Mesenchymal stem cell (in vitro differentiated cells and primary cell): ENCODE data around the gene FKRP. TPM values are rescaled to one million over a fixed set of nuclear protein-coding genes. Genes with fewer than 3 reads are reported as not detected.

Experiments used
- DNase-seq: peaks from one replicate; pipeline ENCODE4 v3.0.0-alpha.2; 2013
- H2AFZ ChIP-seq: one replicate; pipeline ENCODE4 v1.6.1; 2013; ENCODE audit warnings: low read depth, mild to moderate bottlenecking, control low read depth, inconsistent platforms, low read length, moderate library complexity
- H2AK5ac ChIP-seq: 2 replicates; pipeline ENCODE4 v1.6.1; 2013; ENCODE audit warnings: low read length, moderate library complexity, mild to moderate bottlenecking, inconsistent platforms; ENCODE audit not compliant: severe bottlenecking
- H2BK120ac ChIP-seq: one replicate; pipeline ENCODE4 v1.6.1; 2013; ENCODE audit warnings: low read depth, mild to moderate bottlenecking, inconsistent platforms, low read length, moderate library complexity
- H2BK12ac ChIP-seq, 2 experiments: one replicate each; pipeline ENCODE4 v1.6.1; 2013; ENCODE audit warnings: inconsistent platforms in 2 of 2, low read length in 2 of 2, mild to moderate bottlenecking in 2 of 2, moderate library complexity in 2 of 2, control low read depth in 1 of 2
- H2BK15ac ChIP-seq: one replicate; pipeline ENCODE4 v1.6.1; 2013; ENCODE audit warnings: mild to moderate bottlenecking, low read depth, inconsistent platforms; ENCODE audit not compliant: poor library complexity, severe bottlenecking
- H2BK5ac ChIP-seq: 2 replicates; pipeline ENCODE4 v1.6.1; 2013; ENCODE audit warnings: low read depth, mild to moderate bottlenecking, low read length, control low read depth, inconsistent platforms; ENCODE audit not compliant: poor library complexity, severe bottlenecking
- H3K14ac ChIP-seq, 2 experiments: one replicate each; pipeline ENCODE4 v1.6.1; 2013; ENCODE audit warnings: inconsistent platforms in 2 of 2, low read length in 2 of 2, control low read depth in 1 of 2, mild to moderate bottlenecking in 1 of 2, moderate library complexity in 1 of 2
- H3K18ac ChIP-seq, 2 experiments: one replicate each; pipeline ENCODE4 v1.6.1; 2013; ENCODE audit warnings: inconsistent platforms in 2 of 2, low read length in 2 of 2, control low read depth in 1 of 2, low read depth in 1 of 2, mild to moderate bottlenecking in 1 of 2
- H3K23ac ChIP-seq, 2 experiments: one replicate each; pipeline ENCODE4 v1.6.1; 2013; ENCODE audit warnings: inconsistent platforms in 2 of 2, low read length in 2 of 2, mild to moderate bottlenecking in 2 of 2, moderate library complexity in 2 of 2, control low read depth in 1 of 2
- H3K27ac ChIP-seq: 2 replicates; pipeline ENCODE4 v1.5.1; 2013; ENCODE audit warnings: mild to moderate bottlenecking, moderate library complexity, low read length, control low read depth, inconsistent platforms; ENCODE audit not compliant: poor library complexity, severe bottlenecking
- H3K27me3 ChIP-seq, 2 experiments: 2 replicates each; pipeline versions ENCODE4 v1.6.1 to v1.7.0; 2013; ENCODE audit warnings: low read length in 2 of 2, mild to moderate bottlenecking in 2 of 2, moderate library complexity in 2 of 2, control low read depth in 1 of 2, inconsistent platforms in 1 of 2; ENCODE audit not compliant: control insufficient read depth in 1 of 2, insufficient read depth in 1 of 2
- H3K36me3 ChIP-seq, 2 experiments: 2 replicates each; pipeline versions ENCODE4 v1.6.1 to v1.7.0; 2013; ENCODE audit warnings: low read length in 2 of 2, control low read depth in 1 of 2, inconsistent platforms in 1 of 2, low read depth in 1 of 2, mild to moderate bottlenecking in 1 of 2; ENCODE audit not compliant: insufficient read depth in 2 of 2, control insufficient read depth in 1 of 2
- H3K4ac ChIP-seq, 2 experiments: one replicate each; pipeline ENCODE4 v1.6.1; 2013; ENCODE audit warnings: inconsistent platforms in 2 of 2, low read length in 2 of 2, mild to moderate bottlenecking in 2 of 2, moderate library complexity in 2 of 2, control low read depth in 1 of 2, low read depth in 1 of 2
- H3K4me1 ChIP-seq: 2 replicates; pipeline ENCODE4 v1.6.1; 2013; ENCODE audit warnings: low read depth, low read length, control low read depth; ENCODE audit not compliant: control insufficient read depth, insufficient read depth
- H3K4me2 ChIP-seq: 2 replicates; pipeline ENCODE4 v1.6.1; 2013; ENCODE audit warnings: low read length, mild to moderate bottlenecking, inconsistent platforms; ENCODE audit not compliant: poor library complexity, severe bottlenecking
- H3K4me3 ChIP-seq, 2 experiments: 2 replicates each; pipeline versions ENCODE4 v1.5.1 to v1.7.0; 2013; ENCODE audit warnings: low read length in 2 of 2, mild to moderate bottlenecking in 2 of 2, control low read depth in 1 of 2, low read depth in 1 of 2; ENCODE audit not compliant: insufficient read depth in 1 of 2
- H3K79me1 ChIP-seq: replicated peaks from 2 replicates; pipeline ENCODE4 v1.6.1; 2013; ENCODE audit warnings: mild to moderate bottlenecking, control low read depth, low read length, inconsistent platforms; ENCODE audit not compliant: poor library complexity, severe bottlenecking
- H3K9ac ChIP-seq: 2 replicates; pipeline ENCODE4 v1.7.0; 2013; ENCODE audit warnings: mild to moderate bottlenecking, low read length, moderate library complexity
- H3K9me3 ChIP-seq: 2 replicates; pipeline ENCODE4 v1.7.0; 2013; ENCODE audit warnings: mild to moderate bottlenecking, low read length; ENCODE audit not compliant: control insufficient read depth
- H4K8ac ChIP-seq: one replicate; pipeline ENCODE4 v1.6.1; 2013; ENCODE audit warnings: inconsistent platforms, mild to moderate bottlenecking, low read length, moderate library complexity
- H4K91ac ChIP-seq: one replicate; pipeline ENCODE4 v1.6.1; 2013; ENCODE audit warnings: mild to moderate bottlenecking, low read length, inconsistent platforms
- WGBS: methylation state at CpG from one replicate; pipeline ENCODE4 v1.1.7; 2013; ENCODE audit warnings: mixed read lengths; 5-methylcytosine and 5-hydroxymethylcytosine counted together
- polyA plus RNA-seq, 2 experiments: library from polyadenylated mRNA; stranded (reverse); fragments of 200-250 nt; gene quantifications; one replicate each; pipeline ENCODE4 v1.2.3, GENCODE V29; 2013

The FKRP gene, protein sequence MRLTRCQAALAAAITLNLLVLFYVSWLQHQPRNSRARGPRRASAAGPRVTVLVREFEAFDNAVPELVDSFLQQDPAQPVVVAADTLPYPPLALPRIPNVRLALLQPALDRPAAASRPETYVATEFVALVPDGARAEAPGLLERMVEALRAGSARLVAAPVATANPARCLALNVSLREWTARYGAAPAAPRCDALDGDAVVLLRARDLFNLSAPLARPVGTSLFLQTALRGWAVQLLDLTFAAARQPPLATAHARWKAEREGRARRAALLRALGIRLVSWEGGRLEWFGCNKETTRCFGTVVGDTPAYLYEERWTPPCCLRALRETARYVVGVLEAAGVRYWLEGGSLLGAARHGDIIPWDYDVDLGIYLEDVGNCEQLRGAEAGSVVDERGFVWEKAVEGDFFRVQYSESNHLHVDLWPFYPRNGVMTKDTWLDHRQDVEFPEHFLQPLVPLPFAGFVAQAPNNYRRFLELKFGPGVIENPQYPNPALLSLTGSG
- polyA plus RNA-seq (2013, experiment 1 of 2) = 24.9 TPM
- polyA plus RNA-seq (2013, experiment 2 of 2) = 24.4 TPM

DNA sequence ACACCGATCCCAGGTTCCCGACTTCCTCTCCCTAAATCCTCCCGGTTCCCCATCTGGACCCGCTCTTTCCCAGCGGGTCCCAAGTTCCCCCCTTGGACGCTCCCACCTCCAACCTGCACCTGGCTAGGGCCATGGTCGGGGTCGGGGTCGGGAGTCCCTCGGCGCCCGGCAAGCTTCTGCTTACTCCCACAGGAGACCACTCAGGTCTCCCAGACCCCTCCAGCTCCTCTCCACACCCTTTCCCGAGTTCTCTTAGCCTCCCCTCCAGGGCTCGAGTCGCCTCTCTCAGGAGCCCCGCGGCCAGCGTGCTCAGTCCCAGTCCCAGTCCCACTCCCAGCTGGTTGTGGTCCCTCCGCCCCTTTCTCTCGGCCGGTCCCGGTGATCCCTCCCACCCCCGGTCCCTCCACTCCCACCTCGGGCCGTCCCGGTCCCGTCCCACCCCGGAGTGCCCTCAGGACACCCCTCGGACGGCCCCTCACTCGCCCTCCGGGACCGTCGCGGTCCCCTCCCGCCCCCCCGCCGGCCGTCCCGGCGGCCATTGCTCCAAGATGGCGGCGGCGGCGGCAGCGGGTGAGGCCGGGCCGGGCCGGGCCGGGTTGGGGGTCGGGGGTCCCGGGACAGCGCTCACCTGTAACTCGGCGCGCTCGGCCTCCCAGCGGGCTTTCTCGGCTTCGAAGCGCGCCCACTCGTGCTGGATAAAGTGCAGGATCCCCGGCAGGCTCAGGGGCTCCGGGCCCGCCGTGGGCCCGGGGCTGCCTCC lies at the start of gene FKRP:
TSS of gene FKRP (plus strand) at position 537 of the 760 bp plus-strand sequence. CDS start 9,394 bp downstream, outside the sequence.
- under 1% methylated on average over 39 of the region's 68 CpGs for WGBS
- peaks cover 26% of the 10 kb centered on the region for H3K4me1 ChIP-seq

DNA sequence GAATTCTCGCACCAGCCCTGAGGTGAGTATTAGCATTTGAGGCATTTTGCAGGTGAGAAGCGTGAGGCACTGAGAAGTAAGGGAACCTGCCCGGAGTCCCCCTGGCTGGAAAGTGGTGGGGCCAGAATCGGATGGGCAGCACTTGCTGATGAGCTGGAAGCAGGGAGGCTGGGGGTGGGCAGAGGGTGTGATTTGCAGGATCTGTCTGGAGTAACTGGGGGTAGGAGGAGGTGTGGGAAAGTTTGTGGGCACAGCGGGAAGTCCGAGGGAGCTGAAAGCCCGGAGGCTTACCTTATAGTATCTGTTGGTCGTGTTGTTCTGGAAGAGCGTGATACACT lies 49.0 kb upstream of the FKRP start:
- H2BK15ac ChIP-seq = no peak overlapping the region
- H3K27ac ChIP-seq = no peak overlapping the region
- H3K27me3 ChIP-seq = no peaks in the 10 kb centered on the region
- no peak overlapping the region for H2BK120ac ChIP-seq
- H3K4me2 ChIP-seq = peak overlapping the region; percentile 60
- no peak overlapping the region for H2BK5ac ChIP-seq
- H3K4me1 ChIP-seq = peaks cover 10% of the 10 kb centered on the region
- no peak overlapping the region for H2AFZ ChIP-seq
- H3K14ac ChIP-seq = no peak overlapping the region
- no peak overlapping the region for H3K4me3 ChIP-seq
- no peak for DNase-seq
- WGBS = 84% methylated on average over 9 of the region's 9 CpGs
- peaks cover 81 to 85% of the 10 kb centered on the region in 2 experiments for H3K36me3 ChIP-seq
- H4K91ac ChIP-seq = no peak overlapping the region
- no peak overlapping the region for H4K8ac ChIP-seq
- no peak overlapping the region for H2BK12ac ChIP-seq
- no peak overlapping the region for H3K4ac ChIP-seq
- no peak overlapping the region for H3K18ac ChIP-seq
- no peak overlapping the region for H3K23ac ChIP-seq
- H2AK5ac ChIP-seq = no peak overlapping the region
- peaks cover 21% of the 10 kb centered on the region for H3K79me1 ChIP-seq
- H3K9me3 ChIP-seq = no peaks in the 10 kb centered on the region
- H3K9ac ChIP-seq = no peak overlapping the region

More for the DNA sequence above, at the start of gene FKRP:
- peak within 1 kb of the TSS; percentile 94 to 96 for H3K4me3 ChIP-seq
- peaks cover 17 to 22% of the 10 kb centered on the region in 2 experiments for H3K36me3 ChIP-seq
- H3K79me1 ChIP-seq = peaks cover 15% of the 10 kb centered on the region
- no peak within 1 kb of the TSS for H3K27ac ChIP-seq
- no peaks in the 10 kb centered on the region for H3K27me3 ChIP-seq
- H2BK12ac ChIP-seq = peak within 1 kb of the TSS; percentile 31 to 43
- peak within 1 kb of the TSS; percentile 86 for H4K8ac ChIP-seq
- H3K4me2 ChIP-seq = peak within 1 kb of the TSS; percentile 97
- peak within 1 kb of the TSS; percentile 95 for H3K9ac ChIP-seq
- peak within 1 kb of the TSS; percentile 78 for H4K91ac ChIP-seq
- H2AFZ ChIP-seq = peak within 1 kb of the TSS; percentile 89
- peak within 1 kb of the TSS; percentile 88 to 96 for H3K18ac ChIP-seq
- peak within 1 kb of the TSS; percentile 15 for H2AK5ac ChIP-seq
- H3K9me3 ChIP-seq = no peaks in the 10 kb centered on the region
- H2BK15ac ChIP-seq = peak within 1 kb of the TSS; percentile 74
- peak within 1 kb of the TSS; percentile 75 for H2BK5ac ChIP-seq
- DNase-seq = peak; percentile 35
- H3K14ac ChIP-seq = peak within 1 kb of the TSS in 1 of 2 experiments; percentile 80
- H3K4ac ChIP-seq = peak within 1 kb of the TSS; percentile 76 to 95
- H2BK120ac ChIP-seq = peak within 1 kb of the TSS; percentile 82
- peak within 1 kb of the TSS in 1 of 2 experiments; percentile 90 for H3K23ac ChIP-seq

DNA sequence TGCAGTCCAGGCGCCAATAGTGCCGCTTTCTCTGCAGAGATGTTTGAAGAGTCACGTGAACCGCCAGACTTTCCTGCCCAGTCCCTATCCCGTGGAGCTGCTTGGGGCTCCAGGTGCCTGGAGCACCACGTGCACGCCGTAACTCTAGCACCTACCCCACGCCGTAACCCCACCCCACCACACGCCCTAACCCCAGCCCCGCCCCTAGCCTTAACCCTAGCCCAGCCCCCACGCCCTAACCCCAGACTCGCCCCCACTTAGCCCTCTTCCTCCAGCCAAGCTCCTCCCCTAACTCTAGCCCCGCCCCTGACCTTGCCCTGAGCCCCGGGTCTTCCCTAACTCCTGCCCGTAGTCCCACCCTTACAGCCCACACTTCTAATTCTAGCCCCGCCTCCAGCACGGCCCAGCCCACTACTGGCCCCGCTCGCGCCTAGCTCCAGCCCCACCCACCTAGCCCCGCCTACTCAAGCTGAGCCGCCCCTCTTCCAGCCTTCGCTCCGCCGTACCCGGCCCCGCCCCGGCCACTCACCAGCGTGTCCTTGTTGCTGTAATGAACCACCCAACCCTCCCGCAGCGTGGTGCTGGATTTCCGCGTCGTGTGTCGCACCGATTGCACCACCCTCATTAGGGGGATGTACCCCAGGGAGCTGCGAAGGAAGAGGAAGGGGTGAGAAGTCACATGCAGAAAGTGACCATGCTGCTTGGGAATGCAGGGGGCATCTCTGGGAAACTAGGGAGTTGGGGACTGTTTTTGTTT lies 48.5 kb upstream of the FKRP start:
- Histone ChIP-seq H3K27ac (no peak overlapping the region), H3K23ac (no peak overlapping the region), H3K18ac (no peak overlapping the region), H3K4ac (no peak overlapping the region), H3K4me3 (no peak overlapping the region), H3K9me3 (no peaks in the 10 kb centered on the region), H3K79me1 (peaks cover 18% of the 10 kb centered on the region), H2AFZ (no peak overlapping the region), H2BK5ac (no peak overlapping the region), H2AK5ac (no peak overlapping the region), H3K27me3 (no peaks in the 10 kb centered on the region), H3K9ac (peak overlapping the region; percentile 26), H3K14ac (no peak overlapping the region), H2BK120ac (no peak overlapping the region), H4K91ac (no peak overlapping the region), H3K36me3 (peaks cover 78 to 85% of the 10 kb centered on the region in 2 experiments), H2BK15ac (no peak overlapping the region), H3K4me2 (peak overlapping the region; percentile 60), H2BK12ac (no peak overlapping the region), H3K4me1 (peaks cover 10% of the 10 kb centered on the region), H4K8ac (no peak overlapping the region)
- peak; percentile 88 for DNase-seq
- WGBS = 36% methylated on average over 39 of the region's 39 CpGs
